ENCODE data around the gene RFC1.
"Not testable (repeated sequence)": the region's sequence is repeated elsewhere in the genome, so short reads cannot be mapped to it uniquely, and the experiment has no call there.

The RFC1 gene, protein sequence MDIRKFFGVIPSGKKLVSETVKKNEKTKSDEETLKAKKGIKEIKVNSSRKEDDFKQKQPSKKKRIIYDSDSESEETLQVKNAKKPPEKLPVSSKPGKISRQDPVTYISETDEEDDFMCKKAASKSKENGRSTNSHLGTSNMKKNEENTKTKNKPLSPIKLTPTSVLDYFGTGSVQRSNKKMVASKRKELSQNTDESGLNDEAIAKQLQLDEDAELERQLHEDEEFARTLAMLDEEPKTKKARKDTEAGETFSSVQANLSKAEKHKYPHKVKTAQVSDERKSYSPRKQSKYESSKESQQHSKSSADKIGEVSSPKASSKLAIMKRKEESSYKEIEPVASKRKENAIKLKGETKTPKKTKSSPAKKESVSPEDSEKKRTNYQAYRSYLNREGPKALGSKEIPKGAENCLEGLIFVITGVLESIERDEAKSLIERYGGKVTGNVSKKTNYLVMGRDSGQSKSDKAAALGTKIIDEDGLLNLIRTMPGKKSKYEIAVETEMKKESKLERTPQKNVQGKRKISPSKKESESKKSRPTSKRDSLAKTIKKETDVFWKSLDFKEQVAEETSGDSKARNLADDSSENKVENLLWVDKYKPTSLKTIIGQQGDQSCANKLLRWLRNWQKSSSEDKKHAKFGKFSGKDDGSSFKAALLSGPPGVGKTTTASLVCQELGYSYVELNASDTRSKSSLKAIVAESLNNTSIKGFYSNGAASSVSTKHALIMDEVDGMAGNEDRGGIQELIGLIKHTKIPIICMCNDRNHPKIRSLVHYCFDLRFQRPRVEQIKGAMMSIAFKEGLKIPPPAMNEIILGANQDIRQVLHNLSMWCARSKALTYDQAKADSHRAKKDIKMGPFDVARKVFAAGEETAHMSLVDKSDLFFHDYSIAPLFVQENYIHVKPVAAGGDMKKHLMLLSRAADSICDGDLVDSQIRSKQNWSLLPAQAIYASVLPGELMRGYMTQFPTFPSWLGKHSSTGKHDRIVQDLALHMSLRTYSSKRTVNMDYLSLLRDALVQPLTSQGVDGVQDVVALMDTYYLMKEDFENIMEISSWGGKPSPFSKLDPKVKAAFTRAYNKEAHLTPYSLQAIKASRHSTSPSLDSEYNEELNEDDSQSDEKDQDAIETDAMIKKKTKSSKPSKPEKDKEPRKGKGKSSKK

DNA sequence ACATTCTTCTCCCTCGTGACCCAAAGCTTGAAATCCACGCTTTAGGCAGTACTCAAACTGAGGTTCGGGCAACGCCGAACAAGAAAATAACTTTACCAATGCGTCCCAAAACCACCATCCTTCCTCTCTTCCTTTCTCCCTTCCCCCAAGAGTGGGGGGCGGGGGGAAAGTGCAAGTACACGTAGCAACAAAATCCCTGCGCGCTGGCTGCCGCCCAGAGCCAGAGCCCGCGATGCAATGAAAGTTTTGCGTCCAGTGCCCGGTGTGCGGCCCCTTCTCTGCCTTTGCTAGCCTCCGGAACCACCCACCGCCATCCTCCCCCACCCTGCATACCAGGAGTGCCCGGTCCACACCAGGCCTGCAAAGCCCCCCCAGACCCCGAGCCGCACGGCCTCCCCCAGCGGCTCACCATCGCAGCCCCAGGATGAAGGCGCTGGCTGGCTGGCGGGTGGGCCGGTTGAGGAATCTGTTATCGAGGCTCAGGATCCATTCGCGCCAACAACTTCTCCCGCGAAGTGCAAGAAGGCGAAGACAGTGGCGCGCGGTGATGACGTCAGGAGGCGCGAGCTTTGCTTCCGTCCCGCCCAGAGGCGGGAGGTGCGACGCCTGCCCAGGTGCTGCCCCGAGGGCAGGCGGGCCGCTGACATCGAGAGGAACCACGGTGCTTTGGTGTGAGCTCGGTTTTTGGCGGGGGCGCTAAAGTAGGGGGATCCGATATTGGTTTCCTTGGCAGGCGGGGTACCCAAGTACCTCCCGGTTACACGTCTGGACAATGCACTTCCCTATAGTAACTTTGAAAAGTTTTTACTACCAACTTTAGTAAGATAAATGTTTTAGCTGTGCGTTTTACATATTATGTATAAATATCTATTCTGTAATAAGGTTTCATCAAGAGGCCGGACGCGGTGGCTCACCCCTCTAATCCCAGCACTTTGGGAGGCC lies at the start of gene RFC1:
RFC1 (minus strand) TSS at position 533 of the 942 bp plus-strand sequence; CDS start at position 412, 121 bp downstream.
- DNase-seq (ENCODE audit: low read depth in 2 of 2): peak; percentile 85 to 95

DNA sequence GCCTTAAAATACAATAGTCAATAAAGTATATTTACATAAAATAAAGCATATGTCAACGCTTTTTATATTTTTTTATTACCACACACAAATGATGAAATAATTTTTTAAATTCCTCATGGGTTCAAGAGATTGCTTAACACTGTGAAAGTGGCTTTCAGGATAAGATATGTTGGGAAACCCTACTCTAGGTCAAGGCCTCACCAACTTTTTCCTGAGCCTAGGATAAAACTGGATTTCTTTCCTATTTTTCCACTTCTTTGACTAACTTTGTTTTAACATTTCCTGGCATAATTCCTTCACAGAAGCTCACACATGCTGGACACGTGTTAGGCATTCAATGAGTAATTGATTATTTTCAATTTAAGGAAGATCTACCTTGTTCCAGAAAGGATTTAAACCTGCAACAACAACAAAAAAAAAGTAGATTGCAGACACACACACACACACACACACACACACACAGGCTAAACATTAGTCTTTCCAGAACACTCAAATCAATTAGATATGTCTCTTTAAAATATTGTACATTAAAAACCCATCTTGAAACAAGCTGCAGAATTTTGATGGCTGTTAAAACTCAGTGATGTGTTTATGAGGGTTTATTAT lies 49.6 kb upstream of the RFC1 start:
- no peak for DNase-seq (ENCODE audit: low read depth in 2 of 2)

DNA sequence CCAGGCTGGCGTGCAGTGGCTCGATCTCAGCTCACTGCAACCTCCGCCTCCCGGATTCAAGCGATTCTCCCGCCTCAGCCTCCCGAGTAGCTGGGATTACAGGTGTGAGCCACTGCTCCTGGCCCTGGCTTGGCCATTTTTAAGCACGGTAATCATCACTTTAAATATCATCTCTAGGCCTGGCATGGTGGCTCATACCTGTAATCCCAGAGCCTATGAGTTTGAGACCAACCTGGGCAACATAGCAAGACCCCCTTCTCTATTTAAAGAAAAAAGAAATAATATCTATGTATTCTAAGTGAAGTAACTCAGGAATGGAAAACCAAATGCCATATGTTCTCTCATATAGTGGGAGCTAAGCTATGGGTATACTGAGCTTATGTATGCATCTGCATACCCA lies 45.4 kb upstream of the RFC1 start:
- not testable (repeated sequence) for DNase-seq (ENCODE audit: low read depth in 2 of 2)

DNA sequence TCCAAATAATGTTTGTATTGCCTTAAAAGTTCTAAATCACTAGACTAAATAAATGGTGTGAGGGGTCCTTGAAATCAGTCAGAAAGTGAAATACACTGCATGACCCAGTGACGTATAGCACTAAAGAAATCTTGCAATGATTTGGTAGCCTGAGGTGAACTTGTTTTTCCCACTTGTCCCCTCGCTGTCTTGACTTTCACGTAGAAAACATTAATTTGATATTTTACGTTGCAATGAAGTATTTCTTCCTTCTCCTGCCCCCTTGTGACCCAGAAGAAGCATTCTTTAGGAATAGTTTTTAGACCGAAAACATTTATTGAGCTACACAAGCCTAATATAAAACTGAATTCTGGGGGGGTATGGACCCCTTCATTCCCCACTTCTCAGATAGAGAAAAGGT lies 44.3 kb upstream of the RFC1 start:
- DNase-seq (ENCODE audit: low read depth in 2 of 2): no peak

DNA sequence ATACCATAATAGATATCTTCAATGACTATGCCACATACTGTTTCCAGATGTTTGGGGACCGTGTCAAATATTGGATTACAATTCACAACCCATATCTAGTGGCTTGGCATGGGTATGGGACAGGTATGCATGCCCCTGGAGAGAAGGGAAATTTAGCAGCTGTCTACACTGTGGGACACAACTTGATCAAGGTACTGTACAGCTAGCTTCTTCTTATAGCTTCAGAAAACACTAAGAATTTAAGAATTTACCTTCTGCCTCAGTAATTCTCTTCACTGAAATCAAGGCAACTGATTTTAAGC lies 41.4 kb upstream of the RFC1 start:
- no peak for DNase-seq (ENCODE audit: low read depth in 2 of 2)

DNA sequence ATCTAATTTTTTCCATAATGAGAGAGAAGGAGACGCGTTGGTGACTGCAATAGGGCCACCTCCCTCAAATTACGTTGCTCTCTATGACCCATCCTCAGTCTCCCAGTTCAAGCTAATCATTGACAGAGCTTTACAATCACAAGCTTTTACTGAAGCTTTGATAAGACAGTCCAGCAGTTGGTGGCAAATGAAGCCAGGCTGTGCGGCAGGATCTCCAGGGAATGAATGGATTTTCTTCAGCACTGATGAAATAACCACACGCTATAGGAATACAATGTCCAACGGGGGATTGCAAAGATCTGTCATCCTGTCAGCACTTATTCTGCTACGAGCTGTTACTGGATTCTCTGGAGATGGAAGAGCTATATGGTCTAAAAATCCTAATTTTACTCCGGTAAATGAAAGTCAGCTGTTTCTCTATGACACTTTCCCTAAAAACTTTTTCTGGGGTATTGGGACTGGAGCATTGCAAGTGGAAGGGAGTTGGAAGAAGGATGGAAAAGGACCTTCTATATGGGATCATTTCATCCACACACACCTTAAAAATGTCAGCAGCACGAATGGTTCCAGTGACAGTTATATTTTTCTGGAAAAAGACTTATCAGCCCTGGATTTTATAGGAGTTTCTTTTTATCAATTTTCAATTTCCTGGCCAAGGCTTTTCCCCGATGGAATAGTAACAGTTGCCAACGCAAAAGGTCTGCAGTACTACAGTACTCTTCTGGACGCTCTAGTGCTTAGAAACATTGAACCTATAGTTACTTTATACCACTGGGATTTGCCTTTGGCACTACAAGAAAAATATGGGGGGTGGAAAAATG lies 40.8 kb upstream of the RFC1 start, which contains the start of gene KLB:
KLB (plus strand) TSS at position 168 of the 821 bp plus-strand sequence; CDS start at position 188, 20 bp downstream.
- DNase-seq (ENCODE audit: low read depth in 2 of 2): no peak

DNA sequence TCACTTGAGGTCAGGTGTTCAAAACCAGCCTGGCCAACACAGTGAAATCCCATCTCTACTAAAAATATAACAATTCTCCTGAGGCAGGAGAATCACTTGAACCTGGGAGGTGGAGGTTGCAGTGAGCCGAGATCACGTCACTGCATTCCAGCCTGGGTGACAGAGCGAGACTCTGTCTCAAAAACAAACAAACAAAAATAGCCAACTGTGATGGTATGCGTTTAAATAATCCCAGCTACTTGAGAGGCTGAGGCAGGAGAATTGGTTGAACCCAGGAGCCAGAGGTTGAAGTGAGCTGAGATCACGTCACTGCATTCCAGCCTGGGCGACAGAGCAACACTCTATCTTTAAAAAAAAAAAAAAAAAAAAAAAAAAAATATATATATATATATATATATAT lies 35.5 kb upstream of the RFC1 start:
- not testable (repeated sequence) for DNase-seq (ENCODE audit: low read depth in 2 of 2)

DNA sequence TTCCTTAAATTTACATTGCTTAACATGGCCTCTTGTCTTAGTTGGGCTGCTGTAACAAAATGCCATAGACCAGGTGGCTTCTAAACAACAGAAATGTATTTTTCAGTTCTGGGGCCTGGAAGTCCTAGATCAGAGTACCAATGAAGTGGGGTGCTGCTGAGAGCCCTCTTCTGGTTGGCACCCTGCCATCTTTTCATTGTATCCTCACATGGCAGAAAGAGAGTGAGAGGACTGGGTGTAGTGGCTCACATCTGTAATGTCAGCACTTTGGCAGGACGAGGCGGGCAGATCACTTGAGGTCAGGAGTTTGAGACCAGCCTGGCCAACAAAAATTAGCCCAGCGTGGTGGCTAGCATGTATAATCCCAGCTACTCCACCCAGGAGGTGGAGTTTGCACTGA lies 28.5 kb upstream of the RFC1 start:
- DNase-seq (ENCODE audit: low read depth in 2 of 2): no peak

DNA sequence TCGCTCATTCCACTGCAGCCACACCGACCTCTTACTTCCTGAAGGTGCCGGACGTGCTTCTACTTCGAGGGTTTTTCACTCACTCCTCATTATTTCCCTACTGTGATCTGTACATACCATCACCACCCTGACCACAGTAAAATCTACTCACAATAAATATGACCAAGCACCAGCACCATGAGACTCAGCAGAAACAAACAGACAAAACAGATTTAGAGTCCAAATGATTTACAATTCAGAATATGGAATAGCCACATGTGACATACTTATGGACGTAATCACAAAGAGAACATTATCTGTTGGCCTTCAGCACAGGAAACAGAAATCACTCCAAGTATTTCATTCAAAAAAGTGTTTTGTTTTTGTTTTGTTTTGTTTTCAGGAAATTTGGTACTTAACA lies 24.4 kb upstream of the RFC1 start:
- no peak for DNase-seq (ENCODE audit: low read depth in 2 of 2)

DNA sequence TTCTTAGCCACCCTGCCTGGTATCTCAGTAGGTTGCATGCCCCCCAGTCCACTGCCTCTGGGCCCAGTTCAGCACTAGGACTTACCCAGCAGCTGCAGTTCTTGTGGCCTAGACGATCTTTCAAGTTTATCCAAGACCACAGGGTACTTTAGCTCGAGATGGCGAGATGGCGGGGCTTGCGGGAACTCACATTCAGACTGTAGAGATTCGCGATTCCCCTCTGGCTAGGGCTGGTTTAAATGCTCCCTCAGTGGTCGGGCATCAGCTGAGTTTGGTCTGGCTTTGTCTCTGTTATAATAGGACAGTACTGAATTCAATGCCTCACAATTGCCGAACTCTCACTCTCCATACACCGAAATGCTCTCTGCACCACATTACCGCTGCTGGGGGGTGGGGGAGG lies 18.4 kb upstream of the RFC1 start:
- DNase-seq (ENCODE audit: low read depth in 2 of 2): no peak

DNA sequence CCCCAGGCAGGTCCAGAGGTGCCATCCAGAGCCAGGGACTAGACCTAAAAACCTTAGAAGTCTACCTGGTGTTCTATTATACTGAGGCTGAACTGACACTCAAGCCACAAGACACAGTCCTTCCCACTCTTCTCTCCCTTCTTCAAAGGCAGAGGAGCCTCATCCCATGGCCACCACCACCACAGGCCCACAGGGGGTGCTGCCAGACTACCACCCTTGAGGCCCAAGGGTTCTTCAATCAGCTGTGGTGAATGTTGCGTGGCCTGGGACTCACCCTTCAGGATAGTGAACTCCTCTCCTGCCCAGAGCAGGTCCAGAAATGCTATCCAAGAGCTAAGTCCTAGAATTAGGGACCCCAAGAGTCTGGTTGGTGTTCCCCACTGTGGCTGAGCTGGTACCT lies 17.5 kb upstream of the RFC1 start:
- DNase-seq (ENCODE audit: low read depth in 2 of 2): no peak

DNA sequence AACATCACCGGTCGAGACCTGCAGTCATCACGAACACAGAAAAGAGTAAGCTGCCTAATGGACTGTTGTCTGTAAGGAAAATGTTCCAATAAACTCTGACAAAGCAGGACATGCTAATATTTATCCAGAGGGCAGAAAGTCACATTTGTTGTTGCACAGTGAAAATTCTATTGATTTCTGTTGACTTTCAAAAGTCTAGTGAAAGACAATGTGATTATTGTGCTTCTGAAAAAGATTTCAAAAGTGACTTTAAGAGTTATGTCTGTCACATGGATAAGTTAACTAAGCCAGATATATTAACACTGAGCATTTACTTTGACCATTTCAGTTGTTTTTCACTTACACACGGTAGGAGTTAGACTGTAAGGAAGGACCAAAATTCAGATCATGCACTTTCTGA lies 9.3 kb upstream of the RFC1 start:
- no peak for DNase-seq (ENCODE audit: low read depth in 2 of 2)

DNA sequence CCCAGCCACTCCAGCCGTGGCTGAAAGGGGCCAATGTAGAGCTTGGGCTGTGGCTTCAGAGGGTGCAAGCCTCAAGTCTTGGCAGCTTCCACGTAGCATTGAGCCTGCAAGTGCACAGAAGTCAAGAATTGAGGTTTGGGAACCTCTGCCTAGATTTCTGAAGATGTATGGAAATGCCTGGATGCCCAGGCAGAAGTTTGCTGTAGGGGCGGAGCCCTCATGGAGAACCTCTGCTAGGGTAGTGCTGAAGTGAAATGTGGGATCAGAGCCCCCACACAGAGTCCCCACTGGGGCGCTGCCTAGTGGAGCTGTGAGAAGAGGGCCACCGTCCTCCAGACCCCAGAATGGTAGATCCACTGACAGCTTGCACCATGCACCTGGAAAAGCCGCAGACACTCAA lies 5.0 kb upstream of the RFC1 start:
- DNase-seq (ENCODE audit: low read depth in 2 of 2): not testable (repeated sequence)

DNA sequence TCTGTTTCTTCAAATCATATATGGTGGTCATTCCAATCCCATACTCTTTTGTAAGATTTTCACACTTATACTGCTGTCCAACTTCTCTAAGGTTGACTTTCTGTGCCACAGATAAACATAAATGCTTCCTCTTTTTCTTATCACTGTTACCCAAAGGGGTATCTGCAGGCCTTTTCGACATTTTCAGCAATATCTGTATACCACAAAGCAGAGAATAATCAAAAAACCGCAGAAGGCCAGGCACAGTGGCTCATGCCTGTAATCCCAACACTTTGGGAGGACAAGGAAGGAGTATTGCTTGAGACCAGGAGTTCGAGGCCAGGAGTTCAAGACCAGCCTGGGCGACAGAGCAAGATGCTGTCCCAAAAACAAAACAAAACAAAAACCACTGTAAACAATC lies 3.1 kb upstream of the RFC1 start:
- DNase-seq (ENCODE audit: low read depth in 2 of 2): no peak

DNA sequence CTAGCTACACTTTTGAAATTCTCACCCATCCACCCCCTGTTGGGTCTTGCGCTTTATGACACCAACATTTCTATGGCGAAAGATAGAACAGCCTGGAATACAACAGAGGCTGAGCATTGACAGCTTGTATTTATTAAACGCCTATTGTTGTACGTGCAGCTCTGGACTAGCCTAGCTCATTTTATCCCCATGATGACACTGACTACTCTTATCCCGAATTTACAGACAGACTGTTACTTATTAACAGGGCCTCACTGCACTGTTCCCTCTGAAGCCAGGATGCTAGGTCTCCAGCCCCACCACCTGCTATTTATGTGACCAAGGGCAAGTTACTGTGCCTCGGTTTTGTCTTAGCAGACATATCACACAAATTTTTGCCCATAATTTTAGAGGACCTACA lies 1.0 kb upstream of the RFC1 start:
- DNase-seq (ENCODE audit: low read depth in 2 of 2): no peak

DNA sequence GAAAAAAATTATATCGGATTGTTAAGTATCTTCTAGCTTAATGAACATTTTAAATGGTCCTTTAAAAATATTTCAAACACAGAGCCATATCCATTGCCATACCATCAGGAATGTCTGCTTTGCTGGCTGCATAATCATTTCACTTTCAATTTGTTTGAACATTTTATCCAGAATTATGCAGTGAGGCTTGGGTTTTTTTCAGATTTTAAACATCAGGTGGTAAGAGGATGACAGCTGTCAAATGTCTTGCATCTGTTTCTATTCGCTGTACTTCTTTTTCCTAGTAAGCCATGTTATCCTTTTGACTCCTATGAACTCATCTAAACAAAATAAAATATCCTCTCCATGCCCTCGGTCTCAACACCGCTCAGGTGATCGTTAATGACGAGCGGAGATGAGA lies 802 bp downstream of the RFC1 start:
- DNase-seq (ENCODE audit: low read depth in 2 of 2): no peak

DNA sequence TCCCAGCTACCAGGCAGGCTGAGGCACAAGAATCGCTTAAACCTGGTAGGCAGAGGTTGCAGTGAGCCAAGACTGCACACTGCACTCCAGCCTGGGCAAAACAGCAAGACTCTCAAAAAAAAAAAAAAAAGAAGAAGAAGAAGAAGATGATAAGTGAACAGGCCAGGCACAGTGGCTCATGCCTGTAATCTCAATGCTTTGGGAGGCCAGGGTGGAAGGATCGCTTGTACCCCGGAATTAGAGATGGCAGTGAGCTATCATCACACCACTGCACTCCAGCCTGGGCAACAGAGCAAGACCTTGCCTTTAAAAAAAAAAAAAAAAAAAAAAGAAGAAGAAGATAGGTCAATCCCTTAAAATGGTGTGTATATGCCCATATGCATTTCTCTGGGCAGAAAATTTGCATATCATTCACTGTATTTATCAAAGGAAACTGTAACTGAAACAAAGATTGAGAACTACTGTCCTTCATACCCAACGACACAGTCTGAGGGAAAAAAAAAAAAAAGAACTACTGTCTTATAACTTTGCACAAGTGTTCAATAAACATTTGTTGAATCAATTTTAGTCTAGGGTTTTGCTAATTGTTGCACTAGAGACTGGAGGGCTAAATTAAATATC lies 2.3 kb downstream of the RFC1 start:
- no peak for DNase-seq (ENCODE audit: low read depth in 2 of 2)

DNA sequence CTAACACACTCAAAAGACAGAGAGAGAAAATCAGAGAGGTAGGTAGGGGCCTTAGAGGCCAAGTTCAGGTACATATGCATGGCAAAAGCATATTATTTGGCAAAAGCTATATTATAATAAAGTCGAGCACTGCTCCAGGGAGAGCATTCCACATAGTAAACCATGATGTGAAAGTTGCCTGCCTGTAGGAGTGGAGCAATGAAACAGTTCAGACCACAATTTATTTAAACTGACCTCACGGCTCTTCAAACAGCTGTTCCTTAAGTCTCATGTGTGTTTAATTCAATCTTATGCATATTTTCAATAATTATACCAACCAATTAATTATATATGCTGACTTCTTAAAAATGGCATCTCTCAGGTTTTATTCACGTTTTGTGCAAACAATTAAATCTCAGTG lies 3.3 kb downstream of the RFC1 start:
- no peak for DNase-seq (ENCODE audit: low read depth in 2 of 2)

DNA sequence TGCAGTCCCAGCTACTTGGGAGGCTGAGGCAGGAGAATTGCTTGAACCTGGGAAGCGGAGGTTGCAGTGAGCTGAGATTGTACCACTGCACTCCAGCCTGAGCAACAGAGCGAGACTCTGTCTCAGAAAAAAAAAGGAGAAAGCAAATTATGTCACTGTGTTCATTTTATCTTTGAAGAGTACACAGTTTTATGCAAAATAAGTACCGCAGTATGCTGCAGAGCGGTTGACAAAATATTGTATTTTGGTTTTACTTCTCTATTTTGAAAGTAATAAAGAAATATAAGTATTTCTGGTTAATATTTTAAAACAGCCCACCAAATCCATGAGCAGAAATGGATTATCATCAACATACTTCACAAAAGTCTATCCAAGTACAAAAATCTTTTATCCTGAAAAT lies 5.6 kb downstream of the RFC1 start:
- not testable (repeated sequence) for DNase-seq (ENCODE audit: low read depth in 2 of 2)

DNA sequence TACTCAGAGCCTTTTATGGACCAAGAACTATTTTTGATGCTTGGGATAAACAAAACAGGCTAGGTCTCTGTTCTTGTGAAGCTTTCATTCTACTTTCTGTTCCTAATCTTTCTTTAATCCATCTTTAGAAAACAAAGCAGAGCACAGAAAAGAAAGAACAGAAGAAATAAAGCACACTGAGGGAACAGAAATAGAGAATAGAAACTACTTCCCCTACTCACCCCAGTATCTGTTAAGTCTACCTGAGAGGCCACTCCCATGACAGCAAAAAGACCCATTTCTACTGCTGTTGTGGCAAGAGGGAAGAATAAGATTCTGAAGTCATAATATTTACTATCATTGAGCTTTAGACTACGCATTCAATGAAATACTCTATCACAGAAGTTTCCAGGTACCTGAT lies 9.2 kb downstream of the RFC1 start:
- DNase-seq (ENCODE audit: low read depth in 2 of 2): no peak

All from stimulated activated CD4-positive, alpha-beta T cell treated with anti-CD3 and anti-CD28 coated beads, Interleukin-1b, Interleukin-23, amount 100 ng/mL, for 4 hours (primary cell).